ENCODE results near the gene TAL1.

The TAL1 gene

GRCh38 chr1:47174656-47175020 lies 57.4 kb downstream of the TAL1 start:
- DNase-seq (ENCODE audit: low spot score): no peak

- no peak for DNase-seq (ENCODE audit: low spot score)
Observed at GRCh38 chr1:47172782-47173181, 59.2 kb downstream of the TAL1 start.

All from kidney capillary endothelial cell (primary cell).